HEK293 (cell line): ENCODE measurements around the gene C2CD2.

Experiments
- CTCF ChIA-PET: fragments of 350-600 bp; formaldehyde crosslinking; extraction: SDS; loops from one replicate; lab custom pipeline; 2021; ENCODE audit warnings: antibody characterized with exemption; lab: Yijun Ruan, JAX
- POLR2A ChIA-PET: fragments of 300-600 bp; formaldehyde crosslinking; extraction: SDS; loops from one replicate; lab custom pipeline; 2020; ENCODE audit warnings: antibody characterized with exemption, inconsistent platforms; lab: Yijun Ruan, JAX
- H3K27ac ChIP-seq: fragments of 200-500 bp; sonication (Bioruptor generic); 2 replicates; pipeline ENCODE4 v1.5.1; 2014; ENCODE audit warnings: low read depth, low read length, control low read depth, inconsistent platforms; ENCODE audit errors: extremely low read depth
- H3K36me3 ChIP-seq, 2 experiments: fragments of 200-500 bp in 1 of 2; sonication (Bioruptor generic) in 1 of 2; 1 replicate in 1 of 2; 2 replicates in 1 of 2; pipeline ENCODE4 v1.5.1; 2014 to 2017; ENCODE audit warnings: inconsistent platforms in 2 of 2, low read length in 2 of 2; ENCODE audit not compliant: control insufficient read depth in 2 of 2, insufficient read depth in 1 of 2
- H3K4me1 ChIP-seq: fragments of 200-500 bp; sonication (Bioruptor generic); 2 replicates; pipeline ENCODE4 v1.5.1; 2014; ENCODE audit warnings: mild to moderate bottlenecking, low read length, inconsistent platforms; ENCODE audit not compliant: control insufficient read depth, insufficient read depth
- H3K4me3 ChIP-seq: 2 replicates; pipeline ENCODE4 v1.5.1; 2011; ENCODE audit warnings: low read depth, mild to moderate bottlenecking, control low read depth, low read length, moderate library complexity
- H3K9me3 ChIP-seq: fragments of 200-500 bp; sonication (Bioruptor generic); 2 replicates; pipeline ENCODE4 v1.5.1; 2014; ENCODE audit warnings: low read depth, low read length, inconsistent platforms; ENCODE audit not compliant: control insufficient read depth, insufficient read depth
- GLI2 ChIP-seq: fragments of 450-650 bp; formaldehyde crosslinking; IDR thresholded peaks from 2 replicates; pipeline ENCODE4; 2017; ENCODE audit warnings: missing biosample characterization, missing genetic modification characterization, low read depth, borderline replicate concordance
- HOXA7 ChIP-seq: sonication (generic); formaldehyde crosslinking; IDR thresholded peaks from 2 replicates; pipeline ENCODE4 v1.8.1; 2022; ENCODE audit warnings: missing genetic modification reagents, borderline replicate concordance
- MEIS1 ChIP-seq: sonication (generic); formaldehyde crosslinking; IDR thresholded peaks from 2 replicates; pipeline ENCODE4 v1.8.1; 2022; ENCODE audit warnings: missing genetic modification reagents, mild to moderate bottlenecking, borderline replicate concordance
- SCRT1 ChIP-seq: fragments of 450-650 bp; formaldehyde crosslinking; IDR thresholded peaks from 2 replicates; pipeline ENCODE4 v1.5.1; 2016; ENCODE audit warnings: missing biosample characterization, missing genetic modification characterization, borderline replicate concordance
- SCRT2 ChIP-seq: fragments of 450-650 bp; formaldehyde crosslinking; IDR thresholded peaks from 2 replicates; pipeline ENCODE4 v1.5.1; 2016; ENCODE audit warnings: missing biosample characterization, missing genetic modification characterization
- SP2 ChIP-seq: fragments of 450-650 bp; formaldehyde crosslinking; IDR thresholded peaks from 2 replicates; pipeline ENCODE4 v1.5.1; 2016; ENCODE audit warnings: missing biosample characterization, missing genetic modification characterization
- YY1 ChIP-seq: fragments of 450-650 bp; formaldehyde crosslinking; IDR thresholded peaks from 2 replicates; pipeline ENCODE4 v1.5.1; 2018; ENCODE audit warnings: missing biosample characterization, missing genetic modification characterization
- ZBTB1 ChIP-seq: fragments of 450-650 bp; formaldehyde crosslinking; IDR thresholded peaks from 2 replicates; pipeline ENCODE4 v1.5.1; 2016; ENCODE audit warnings: missing biosample characterization, missing genetic modification characterization
- ZBTB10 ChIP-seq: fragments of 450-650 bp; formaldehyde crosslinking; IDR thresholded peaks from 2 replicates; pipeline ENCODE4 v1.5.1; 2016; ENCODE audit warnings: missing biosample characterization, missing genetic modification characterization
- ZBTB17 ChIP-seq: fragments of 450-650 bp; formaldehyde crosslinking; IDR thresholded peaks from 2 replicates; pipeline ENCODE4 v1.5.1; 2016; ENCODE audit warnings: missing biosample characterization, missing genetic modification characterization
- ZEB2 ChIP-seq: fragments of 450-650 bp; formaldehyde crosslinking; IDR thresholded peaks from 2 replicates; pipeline ENCODE4 v1.5.1; 2016; ENCODE audit warnings: missing biosample characterization, missing genetic modification characterization
- ZFP37 ChIP-seq: fragments of 450-650 bp; formaldehyde crosslinking; IDR thresholded peaks from 2 replicates; pipeline ENCODE4 v1.5.1; 2016; ENCODE audit warnings: missing biosample characterization, missing genetic modification characterization
- ZNF10 ChIP-seq: fragments of 450-650 bp; formaldehyde crosslinking; IDR thresholded peaks from 2 replicates; pipeline ENCODE4 v1.5.1; 2017; ENCODE audit warnings: missing biosample characterization, missing genetic modification characterization
- ZNF132 ChIP-seq: fragments of 450-650 bp; formaldehyde crosslinking; IDR thresholded peaks from 2 replicates; pipeline ENCODE4 v1.5.1; 2017; ENCODE audit warnings: missing biosample characterization, missing genetic modification characterization, borderline replicate concordance
- ZNF157 ChIP-seq: fragments of 450-650 bp; formaldehyde crosslinking; IDR thresholded peaks from 2 replicates; pipeline ENCODE4 v1.5.1; 2016; ENCODE audit warnings: missing biosample characterization, missing genetic modification characterization
- ZNF2 ChIP-seq: fragments of 450-650 bp; formaldehyde crosslinking; IDR thresholded peaks from 2 replicates; pipeline ENCODE4 v1.5.1; 2016; ENCODE audit warnings: missing biosample characterization, missing genetic modification characterization
- ZNF202 ChIP-seq: fragments of 450-650 bp; formaldehyde crosslinking; IDR thresholded peaks from 2 replicates; pipeline ENCODE4 v1.5.1; 2016; ENCODE audit warnings: missing biosample characterization, missing genetic modification characterization, borderline replicate concordance
- ZNF24 ChIP-seq: fragments of 450-650 bp; formaldehyde crosslinking; IDR thresholded peaks from 2 replicates; pipeline ENCODE4 v1.5.1; 2016; ENCODE audit warnings: missing biosample characterization, missing genetic modification characterization
- ZNF292 ChIP-seq: fragments of 450-650 bp; formaldehyde crosslinking; IDR thresholded peaks from 2 replicates; pipeline ENCODE4 v1.5.1; 2016; ENCODE audit warnings: low read depth, missing biosample characterization, missing genetic modification characterization, borderline replicate concordance
- ZNF302 ChIP-seq: fragments of 450-650 bp; formaldehyde crosslinking; IDR thresholded peaks from 2 replicates; pipeline ENCODE4 v1.5.1; 2016; ENCODE audit warnings: missing biosample characterization, missing genetic modification characterization, low read depth
- ZNF324 ChIP-seq: fragments of 450-650 bp; formaldehyde crosslinking; IDR thresholded peaks from 2 replicates; pipeline ENCODE4 v1.5.1; 2016; ENCODE audit warnings: missing biosample characterization, missing genetic modification characterization
- ZNF423 ChIP-seq: fragments of 450-650 bp; formaldehyde crosslinking; IDR thresholded peaks from 2 replicates; pipeline ENCODE4 v1.5.1; 2016; ENCODE audit warnings: missing biosample characterization, missing genetic modification characterization
- ZNF433 ChIP-seq: fragments of 450-650 bp; formaldehyde crosslinking; IDR thresholded peaks from 2 replicates; pipeline ENCODE4 v1.5.1; 2016; ENCODE audit warnings: missing biosample characterization, missing genetic modification characterization, low read depth
- ZNF48 ChIP-seq: fragments of 450-650 bp; formaldehyde crosslinking; IDR thresholded peaks from 2 replicates; pipeline ENCODE4 v1.5.1; 2016; ENCODE audit warnings: missing biosample characterization, missing genetic modification characterization
- ZNF501 ChIP-seq: fragments of 450-650 bp; formaldehyde crosslinking; IDR thresholded peaks from 2 replicates; pipeline ENCODE4 v1.5.1; 2016; ENCODE audit warnings: missing biosample characterization, missing genetic modification characterization
- ZNF521 ChIP-seq: fragments of 450-650 bp; formaldehyde crosslinking; IDR thresholded peaks from 2 replicates; pipeline ENCODE4 v1.5.1; 2017; ENCODE audit warnings: missing biosample characterization, mild to moderate bottlenecking, missing genetic modification characterization
- ZNF544 ChIP-seq: fragments of 450-650 bp; formaldehyde crosslinking; IDR thresholded peaks from 2 replicates; pipeline ENCODE4 v1.5.0; 2017; ENCODE audit warnings: missing biosample characterization, missing genetic modification characterization
- ZNF571 ChIP-seq: fragments of 450-650 bp; formaldehyde crosslinking; IDR thresholded peaks from 2 replicates; pipeline ENCODE4 v1.5.0; 2017; ENCODE audit warnings: missing biosample characterization, missing genetic modification characterization
- ZNF626 ChIP-seq: fragments of 450-650 bp; sonication (Bioruptor Pico); formaldehyde crosslinking; IDR thresholded peaks from 2 replicates; pipeline ENCODE4 v1.5.1; 2018; ENCODE audit warnings: missing biosample characterization, missing genetic modification characterization, inconsistent platforms
- ZNF645 ChIP-seq: fragments of 450-650 bp; formaldehyde crosslinking; IDR thresholded peaks from 2 replicates; pipeline ENCODE4; 2016; ENCODE audit warnings: missing biosample characterization, missing genetic modification characterization
- ZXDB ChIP-seq: fragments of 450-650 bp; formaldehyde crosslinking; IDR thresholded peaks from 2 replicates; pipeline ENCODE4 v1.5.1; 2016; ENCODE audit warnings: missing biosample characterization, missing genetic modification characterization

The C2CD2 gene

GRCh38 chr21:41933313-41934079, 20.3 kb downstream of the C2CD2 start:
- Histone ChIP-seq H3K4me3 (no peak overlapping the region), H3K36me3 (no peaks in the 10 kb centered on the region), H3K27ac (no peak overlapping the region), H3K9me3 (no peaks in the 10 kb centered on the region), H3K4me1 (no peaks in the 10 kb centered on the region)
- no peak for TF ChIP-seq MEIS1 (CRISPR knock-in tag)
- no peak for TF ChIP-seq ZFP37
- TF ChIP-seq ZNF423 (tag by site-specific recombination) = peak; percentile 39; the same call in 1 of the 2 replicates
- TF ChIP-seq ZBTB1 = no peak
- TF ChIP-seq ZBTB17 (tag by site-specific recombination) = no peak
- TF ChIP-seq SCRT2 (tag by site-specific recombination) = 0 out of 2 replicates have a peak, but pooled peaks have one; percentile 36
- TF ChIP-seq ZNF292 (tag by site-specific recombination) = no peak
- ChIA-PET POLR2A (no interaction called here), CTCF (no interaction called here)

GRCh38 chr21:41932576-41933312, 21.1 kb downstream of the C2CD2 start:
- Histone ChIP-seq H3K4me1 (no peaks in the 10 kb centered on the region), H3K36me3 (no peaks in the 10 kb centered on the region), H3K27ac (no peak overlapping the region), H3K4me3 (no peak overlapping the region), H3K9me3 (no peaks in the 10 kb centered on the region)
- CTCF ChIA-PET = no interaction called here
- TF ChIP-seq HOXA7 (CRISPR knock-in tag) = no peak
- no peak for TF ChIP-seq ZNF645 (tag by site-specific recombination)
- TF ChIP-seq ZNF2 = no peak
- TF ChIP-seq ZNF501 (tag by site-specific recombination) = no peak
- no peak for TF ChIP-seq ZNF48 (tag by site-specific recombination)
- TF ChIP-seq ZNF202 (tag by site-specific recombination) = no peak
- no peak for TF ChIP-seq ZNF324
- TF ChIP-seq ZNF544 = no peak
- TF ChIP-seq ZNF157 = no peak
- TF ChIP-seq ZEB2 (tag by site-specific recombination) = no peak
- no peak for TF ChIP-seq ZNF132 (tag by site-specific recombination)
- no peak for TF ChIP-seq ZBTB10
- POLR2A ChIA-PET = no interaction called here

GRCh38 chr21:41932191-41932575, 21.6 kb downstream of the C2CD2 start:
- H3K4me3 ChIP-seq = no peak overlapping the region
- TF ChIP-seq ZNF433 (no peak), ZNF24 (tag by site-specific recombination) (no peak), ZNF10 (tag by site-specific recombination) (no peak), SCRT1 (tag by site-specific recombination) (no peak), ZNF626 (tag by site-specific recombination) (no peak), YY1 (no peak), SP2 (tag by site-specific recombination) (no peak), ZNF302 (tag by site-specific recombination) (no peak), ZNF571 (tag by site-specific recombination) (no peak), GLI2 (tag by site-specific recombination) (no peak), ZXDB (tag by site-specific recombination) (no peak), ZNF521 (tag by site-specific recombination) (no peak)

More at GRCh38 chr21:41932191-41932575, 21.6 kb downstream of the C2CD2 start:
- Histone ChIP-seq H3K4me1 (no peaks in the 10 kb centered on the region), H3K9me3 (no peaks in the 10 kb centered on the region), H3K27ac (no peak overlapping the region), H3K36me3 (no peaks in the 10 kb centered on the region)
- ChIA-PET POLR2A (no interaction called here), CTCF (no interaction called here)
